ENCODE measurements around the gene FSD1L.

GRCh38 chr9:105445203-105445881 lies 2.5 kb upstream of the FSD1L start:
- TF ChIP-seq CTCF (IDR thresholded peaks at IDR 0.05) (no peak), POLR2A (IDR thresholded peaks at IDR 0.05) (no peak)

All from esophagus squamous epithelium (tissue), 4 donors.